ENCODE results near the gene UFL1. TPM values are rescaled to one million over a fixed set of nuclear protein-coding genes. Genes with fewer than 3 reads are reported as not detected.
"Not testable (repeated sequence)": the region's sequence is repeated elsewhere in the genome, so short reads cannot be mapped to it uniquely, and the experiment has no call there.

UFL1 gene
- total and polyA plus RNA-seq, 2 donors (not counting 3 experiments of a cell fraction or from before 2014, with no cell fraction given): 3.4 to 18.3 TPM

GRCh38 chr6:96547654-96548053 lies 26.0 kb downstream of the UFL1 start:
- dilution Hi-C loops (cut with MboI; ENCODE audit: extremely low pct_ligation_motif_present, low sequenced_read_pairs) (no loop called here), intact Hi-C loops (cut with micrococcal nuclease) (no loop called here)
- Histone ChIP-seq H3K27ac (ENCODE audit: insufficient read depth, low read depth, low read length) (no peak overlapping the region), H3K36me3 (ENCODE audit: control insufficient read depth in 2 of 2, extremely low read depth in 1 of 2, insufficient read depth in 2 of 2, low read length in 2 of 2) (peaks cover 4 to 8% of the 10 kb centered on the region in 2 experiments), H3K4me2 (ENCODE audit: insufficient read depth, low read length) (no peak overlapping the region), H3K4me1 (ENCODE audit: control insufficient read depth, extremely low read depth, insufficient read depth, low read length) (no peaks in the 10 kb centered on the region), H2AFZ (ENCODE audit: low read depth, low read length) (no peak overlapping the region), H3K79me2 (ENCODE audit: control insufficient read depth, insufficient read depth, low read length) (no peaks in the 10 kb centered on the region), H3K27me3 (ENCODE audit: control insufficient read depth in 2 of 2, insufficient read depth in 2 of 2, low read length in 2 of 2) (no peaks in the 10 kb centered on the region), H3K4me3 (replicated peaks in 1 of 3; ENCODE audit: insufficient read depth in 1 of 3, low read depth in 1 of 3, low read length in 3 of 3) (no peak overlapping the region), H4K20me1 (replicated peaks; ENCODE audit: control insufficient read depth, extremely low read depth, insufficient read depth, low read length) (no peaks in the 10 kb centered on the region), H3K9me3 (replicated peaks; ENCODE audit: control insufficient read depth, insufficient read depth, low read length) (no peaks in the 10 kb centered on the region), H3K9ac (replicated peaks; ENCODE audit: extremely low read depth, insufficient read depth, low read length) (no peak overlapping the region), H3K9me1 (replicated peaks; ENCODE audit: control insufficient read depth, extremely low read depth, insufficient read depth, low read length) (no peaks in the 10 kb centered on the region)
- ChIA-PET CTCF (no interaction called here), POLR2A (no interaction called here)
- DNase-seq (ENCODE audit: low read depth, low spot score) (no peak), FAIRE-seq (no peak)
- BruUV-seq (replicated peaks): no TSS peak
- TF ChIP-seq POLR2A (IDR thresholded peaks at IDR 0.05; ENCODE audit: low read depth, low read length) (no peak), MAX (IDR thresholded peaks at IDR 0.05; ENCODE audit: insufficient read depth, insufficient read length) (no peak)

- ChIA-PET CTCF (interaction anchor here (1.9 kb wide), 1 partner anchor 9 kb away, joined by 7 read pairs; no protein-coding TSS in a partner anchor), POLR2A (no interaction called here)
- no peaks in the 10 kb centered on the region for H3K9me1 ChIP-seq (replicated peaks; ENCODE audit: control insufficient read depth, extremely low read depth, insufficient read depth, low read length)
- dilution Hi-C loops (cut with MboI; ENCODE audit: extremely low pct_ligation_motif_present, low sequenced_read_pairs) (no loop called here), intact Hi-C loops (cut with micrococcal nuclease) (no loop called here)
- no TSS peak for BruUV-seq (replicated peaks)
- DNase-seq (ENCODE audit: low read depth, low spot score) (no peak), FAIRE-seq (no peak)
- H3K4me1 ChIP-seq (ENCODE audit: control insufficient read depth, extremely low read depth, insufficient read depth, low read length): no peaks in the 10 kb centered on the region
- no peaks in the 10 kb centered on the region for H3K27me3 ChIP-seq (ENCODE audit: control insufficient read depth in 2 of 2, insufficient read depth in 2 of 2, low read length in 2 of 2)
- no peaks in the 10 kb centered on the region for H3K79me2 ChIP-seq (ENCODE audit: control insufficient read depth, insufficient read depth, low read length)
- no peaks in the 10 kb centered on the region for H3K9me3 ChIP-seq (replicated peaks; ENCODE audit: control insufficient read depth, insufficient read depth, low read length)
- no peak overlapping the region for H2AFZ ChIP-seq (ENCODE audit: low read depth, low read length)
- H3K36me3 ChIP-seq (ENCODE audit: control insufficient read depth in 2 of 2, extremely low read depth in 1 of 2, insufficient read depth in 2 of 2, low read length in 2 of 2): peaks cover 4 to 10% of the 10 kb centered on the region in 2 experiments
- no peak overlapping the region for H3K9ac ChIP-seq (replicated peaks; ENCODE audit: extremely low read depth, insufficient read depth, low read length)
- H3K4me3 ChIP-seq (replicated peaks in 1 of 3; ENCODE audit: insufficient read depth in 1 of 3, low read depth in 1 of 3, low read length in 3 of 3): no peak overlapping the region
- H4K20me1 ChIP-seq (replicated peaks; ENCODE audit: control insufficient read depth, extremely low read depth, insufficient read depth, low read length): no peaks in the 10 kb centered on the region
- H3K4me2 ChIP-seq (ENCODE audit: insufficient read depth, low read length): no peak overlapping the region
- no peak overlapping the region for H3K27ac ChIP-seq (ENCODE audit: insufficient read depth, low read depth, low read length)
- no peak for TF ChIP-seq POLR2A (IDR thresholded peaks at IDR 0.05; ENCODE audit: low read depth, low read length)
- no peak for TF ChIP-seq MYC (IDR thresholded peaks at IDR 0.05; ENCODE audit: low read depth, low read length)
- no peak for TF ChIP-seq FOS (IDR thresholded peaks at IDR 0.05; ENCODE audit: borderline replicate concordance, insufficient read depth, low read length)
- TF ChIP-seq JUN (IDR thresholded peaks at IDR 0.05; ENCODE audit: borderline replicate concordance, insufficient read depth, insufficient read length, low read depth): no peak
- TF ChIP-seq POLR2AphosphoS5 (IDR thresholded peaks at IDR 0.05; ENCODE audit: insufficient read depth, low read depth, low read length): no peak
- TF ChIP-seq MAX (IDR thresholded peaks at IDR 0.05; ENCODE audit: insufficient read depth, insufficient read length): no peak
- no peak for TF ChIP-seq GATA2 (IDR thresholded peaks at IDR 0.05; ENCODE audit: insufficient read depth, insufficient read length, low read depth, low read length)
- no peak for TF ChIP-seq CTCF (IDR thresholded peaks at IDR 0.05; ENCODE audit: extremely low read depth in 1 of 2, insufficient read depth in 1 of 2, low read depth in 1 of 2, low read length in 2 of 2)
- no peak for TF ChIP-seq EZH2 (IDR thresholded peaks at IDR 0.05; ENCODE audit: borderline replicate concordance, low read depth, low read length, severe bottlenecking)
Observed at GRCh38 chr6:96554558-96554957, 33.0 kb downstream of the UFL1 start.

GRCh38 chr6:96559740-96560139 lies 38.1 kb downstream of the UFL1 start:
- CTCF ChIA-PET; H3K27ac ChIP-seq (ENCODE audit: insufficient read depth, low read depth, low read length); H3K9ac ChIP-seq (replicated peaks; ENCODE audit: extremely low read depth, insufficient read depth, low read length); H3K4me3 ChIP-seq (replicated peaks in 1 of 3; ENCODE audit: insufficient read depth in 1 of 3, low read depth in 1 of 3, low read length in 3 of 3); BruUV-seq (replicated peaks); DNase-seq (ENCODE audit: low read depth, low spot score); intact Hi-C loops (cut with micrococcal nuclease); H3K79me2 ChIP-seq (ENCODE audit: control insufficient read depth, insufficient read depth, low read length); H4K20me1 ChIP-seq (replicated peaks; ENCODE audit: control insufficient read depth, extremely low read depth, insufficient read depth, low read length); dilution Hi-C loops (cut with MboI; ENCODE audit: extremely low pct_ligation_motif_present, low sequenced_read_pairs); H3K27me3 ChIP-seq (ENCODE audit: control insufficient read depth in 2 of 2, insufficient read depth in 2 of 2, low read length in 2 of 2); POLR2A ChIA-PET; FAIRE-seq; H3K9me1 ChIP-seq (replicated peaks; ENCODE audit: control insufficient read depth, extremely low read depth, insufficient read depth, low read length); H3K4me2 ChIP-seq (ENCODE audit: insufficient read depth, low read length); H3K36me3 ChIP-seq (ENCODE audit: control insufficient read depth in 2 of 2, extremely low read depth in 1 of 2, insufficient read depth in 2 of 2, low read length in 2 of 2); H3K4me1 ChIP-seq (ENCODE audit: control insufficient read depth, extremely low read depth, insufficient read depth, low read length); H3K9me3 ChIP-seq (replicated peaks; ENCODE audit: control insufficient read depth, insufficient read depth, low read length); H2AFZ ChIP-seq (ENCODE audit: low read depth, low read length): not testable (repeated sequence)

Data from endothelial cell of umbilical vein (primary cell).